Measurements from ENCODE around the gene LGALS7B. TPM values are rescaled to one million over a fixed set of nuclear protein-coding genes. Genes with fewer than 3 reads are reported as not detected.

LGALS7B gene
- total RNA-seq, 1 donor from 2014 or later: not detected

- Histone ChIP-seq H3K9me3 (ENCODE audit: insufficient read depth, low read depth, low read length) (no peaks in the 10 kb centered on the region), H3K27me3 (ENCODE audit: insufficient read depth, low read length) (no peaks in the 10 kb centered on the region), H3K4me3 (ENCODE audit: insufficient read depth, low read depth, low read length) (no peak overlapping the region), H4K20me1 (ENCODE audit: insufficient read depth, low read length) (no peaks in the 10 kb centered on the region), H2AFZ (ENCODE audit: low read depth, low read length) (peak overlapping the region; percentile 56), H3K27ac (ENCODE audit: low read depth, low read length) (no peak overlapping the region), H3K4me1 (ENCODE audit: insufficient read depth, low read length) (peaks cover 5% of the 10 kb centered on the region), H3K9ac (ENCODE audit: low read length) (no peak overlapping the region), H3K36me3 (ENCODE audit: insufficient read depth, low read length) (no peaks in the 10 kb centered on the region), H3K4me2 (ENCODE audit: low read length) (peak overlapping the region; percentile 33), H3K79me2 (ENCODE audit: insufficient read depth, low read length) (no peaks in the 10 kb centered on the region)
- H3K27ac Mint-ChIP-seq (ENCODE audit: unreplicated experiment): peak overlapping the region; percentile 79
- H3K4me3 Mint-ChIP-seq (ENCODE audit: unreplicated experiment): no peak overlapping the region
- DNase-seq (ENCODE audit: low read depth): no peak
- peaks cover 4% of the 10 kb centered on the region for H3K27me3 Mint-ChIP-seq (ENCODE audit: low read depth, unreplicated experiment)
- no peaks in the 10 kb centered on the region for H3K9me3 Mint-ChIP-seq (ENCODE audit: unreplicated experiment)
- H3K4me1 Mint-ChIP-seq (ENCODE audit: low read depth, unreplicated experiment): peaks cover 5% of the 10 kb centered on the region
- no peaks in the 10 kb centered on the region for H3K36me3 Mint-ChIP-seq (ENCODE audit: low read depth, unreplicated experiment)
- TF ChIP-seq EZH2 (IDR thresholded peaks at IDR 0.05; ENCODE audit: insufficient read depth, low read length): no peak
- no peak for TF ChIP-seq CTCF (IDR thresholded peaks at IDR 0.05; ENCODE audit: insufficient read depth, low read depth, low read length)
- no peak for FAIRE-seq
Measured at GRCh38 chr19:38792250-38793111, 3.5 kb downstream of the LGALS7B start.

GRCh38 chr19:38793177-38793576 lies 4.2 kb downstream of the LGALS7B start:
- peak overlapping the region; percentile 79 for H3K27ac Mint-ChIP-seq (ENCODE audit: unreplicated experiment)
- no peaks in the 10 kb centered on the region for H3K9me3 Mint-ChIP-seq (ENCODE audit: unreplicated experiment)
- H3K4me3 Mint-ChIP-seq (ENCODE audit: unreplicated experiment): no peak overlapping the region
- Histone ChIP-seq H3K36me3 (ENCODE audit: insufficient read depth, low read length) (no peaks in the 10 kb centered on the region), H3K9ac (ENCODE audit: low read length) (no peak overlapping the region), H3K27me3 (ENCODE audit: insufficient read depth, low read length) (no peaks in the 10 kb centered on the region), H3K4me3 (ENCODE audit: insufficient read depth, low read depth, low read length) (no peak overlapping the region), H3K9me3 (ENCODE audit: insufficient read depth, low read depth, low read length) (no peaks in the 10 kb centered on the region), H3K79me2 (ENCODE audit: insufficient read depth, low read length) (no peaks in the 10 kb centered on the region), H4K20me1 (ENCODE audit: insufficient read depth, low read length) (no peaks in the 10 kb centered on the region), H3K4me2 (ENCODE audit: low read length) (no peak overlapping the region), H3K27ac (ENCODE audit: low read depth, low read length) (no peak overlapping the region), H2AFZ (ENCODE audit: low read depth, low read length) (no peak overlapping the region), H3K4me1 (ENCODE audit: insufficient read depth, low read length) (peaks cover 5% of the 10 kb centered on the region)
- FAIRE-seq (no peak), DNase-seq (ENCODE audit: low read depth) (no peak)
- peaks cover 5% of the 10 kb centered on the region for H3K4me1 Mint-ChIP-seq (ENCODE audit: low read depth, unreplicated experiment)
- no peaks in the 10 kb centered on the region for H3K36me3 Mint-ChIP-seq (ENCODE audit: low read depth, unreplicated experiment)
- TF ChIP-seq EZH2 (IDR thresholded peaks at IDR 0.05; ENCODE audit: insufficient read depth, low read length) (no peak), CTCF (IDR thresholded peaks at IDR 0.05; ENCODE audit: insufficient read depth, low read depth, low read length) (no peak)
- H3K27me3 Mint-ChIP-seq (ENCODE audit: low read depth, unreplicated experiment): peaks cover 4% of the 10 kb centered on the region

GRCh38 chr19:38793671-38794070 lies 4.7 kb downstream of the LGALS7B start:
- no peaks in the 10 kb centered on the region for H3K79me2 ChIP-seq (ENCODE audit: insufficient read depth, low read length)
- no peaks in the 10 kb centered on the region for H3K36me3 ChIP-seq (ENCODE audit: insufficient read depth, low read length)
- Mint-ChIP-seq H3K27ac (ENCODE audit: unreplicated experiment) (no peak overlapping the region), H3K9me3 (ENCODE audit: unreplicated experiment) (no peaks in the 10 kb centered on the region), H3K27me3 (ENCODE audit: low read depth, unreplicated experiment) (peaks cover under 1% of the 10 kb centered on the region), H3K4me1 (ENCODE audit: low read depth, unreplicated experiment) (peaks cover 5% of the 10 kb centered on the region), H3K4me3 (ENCODE audit: unreplicated experiment) (no peak overlapping the region), H3K36me3 (ENCODE audit: low read depth, unreplicated experiment) (no peaks in the 10 kb centered on the region)
- H4K20me1 ChIP-seq (ENCODE audit: insufficient read depth, low read length): no peaks in the 10 kb centered on the region
- H3K9ac ChIP-seq (ENCODE audit: low read length): no peak overlapping the region
- FAIRE-seq: no peak
- H3K9me3 ChIP-seq (ENCODE audit: insufficient read depth, low read depth, low read length): no peaks in the 10 kb centered on the region
- no peak overlapping the region for H2AFZ ChIP-seq (ENCODE audit: low read depth, low read length)
- DNase-seq (ENCODE audit: low read depth): no peak
- H3K27ac ChIP-seq (ENCODE audit: low read depth, low read length): no peak overlapping the region
- no peak overlapping the region for H3K4me3 ChIP-seq (ENCODE audit: insufficient read depth, low read depth, low read length)
- no peak overlapping the region for H3K4me2 ChIP-seq (ENCODE audit: low read length)
- TF ChIP-seq EZH2 (IDR thresholded peaks at IDR 0.05; ENCODE audit: insufficient read depth, low read length) (no peak), CTCF (IDR thresholded peaks at IDR 0.05; ENCODE audit: insufficient read depth, low read depth, low read length) (no peak)
- peaks cover 5% of the 10 kb centered on the region for H3K4me1 ChIP-seq (ENCODE audit: insufficient read depth, low read length)
- no peaks in the 10 kb centered on the region for H3K27me3 ChIP-seq (ENCODE audit: insufficient read depth, low read length)
